Aorta (tissue), 5 donors: ENCODE results near the gene SERINC3. TPM values are rescaled to one million over a fixed set of nuclear protein-coding genes. Genes with fewer than 3 reads are reported as not detected.
"Not testable (repeated sequence)": the region's sequence is repeated elsewhere in the genome, so short reads cannot be mapped to it uniquely, and the experiment has no call there.

ENCODE experiments used
- ATAC-seq: fragments of 200-7000 bp; cut with Tn5 transposase; one replicate; pipeline ENCODE4 v1.9.1; 2022; ENCODE audit warnings: moderate library complexity; ENCODE audit not compliant: low FRiP score
- DNase-seq, 2 donors: peaks; one replicate each; pipeline ENCODE4 v3.0.0-alpha.2; 2020
- H3K27ac ChIP-seq, 2 donors: one replicate each; pipeline ENCODE4 v1.5.1; 2013; ENCODE audit warnings: low read length in 2 of 2, mild to moderate bottlenecking in 2 of 2, moderate library complexity in 2 of 2, control low read depth in 1 of 2, inconsistent platforms in 1 of 2, low read depth in 1 of 2
- H3K27me3 ChIP-seq, 2 donors: one replicate each; pipeline ENCODE4 v1.6.1; 2013; ENCODE audit warnings: control low read depth in 1 of 2, low read length in 1 of 2, mild to moderate bottlenecking in 1 of 2, moderate library complexity in 1 of 2; ENCODE audit not compliant: insufficient read depth in 2 of 2, control insufficient read depth in 1 of 2
- H3K36me3 ChIP-seq, 2 donors: one replicate each; pipeline ENCODE4 v1.6.1; 2013; ENCODE audit warnings: control low read depth in 1 of 2, low read length in 1 of 2, mild to moderate bottlenecking in 1 of 2; ENCODE audit not compliant: insufficient read depth in 2 of 2, control insufficient read depth in 1 of 2
- H3K4me1 ChIP-seq, 2 donors: one replicate each; pipeline ENCODE4 v1.6.1; 2013; ENCODE audit warnings: low read length in 2 of 2, control low read depth in 1 of 2, mild to moderate bottlenecking in 1 of 2, moderate library complexity in 1 of 2; ENCODE audit not compliant: insufficient read depth in 2 of 2, control insufficient read depth in 1 of 2
- H3K4me3 ChIP-seq, 2 donors: one replicate each; pipeline ENCODE4 v1.5.1; 2013; ENCODE audit warnings: low read length in 2 of 2, control low read depth in 1 of 2, mild to moderate bottlenecking in 1 of 2
- H3K9me3 ChIP-seq: one replicate; pipeline ENCODE4 v1.6.1; 2013; ENCODE audit warnings: mild to moderate bottlenecking, low read length; ENCODE audit not compliant: control insufficient read depth
- WGBS, 2 donors: extraction: QIAGEN DNeasy Blood & Tissue Kit; methylation state at CpG; one replicate each; pipeline ENCODE4 v1.1.7; 2013; 5-methylcytosine and 5-hydroxymethylcytosine counted together
- intact Hi-C, 2 donors: fragments of 100-400 bp; cut with DNase I; formaldehyde crosslinking; loops; one replicate each; pipeline versions ENCODE4 v1.14.2 to v1.15.0; 2022
- long read RNA-seq, 2 donors: library from polyadenylated mRNA; unstranded; transcript quantifications; one replicate each; pipeline ENCODE4 v2.0.0, GENCODE V29; 2020 to 2021
- polyA plus RNA-seq, 2 donors: library from polyadenylated mRNA; stranded (reverse); fragments of 200-250 nt; gene quantifications; one replicate each; pipeline ENCODE4 v1.2.3, GENCODE V29; 2013
- total RNA-seq, 2 donors: library from RNA; stranded (reverse); fragmentation: NEBNext Ultra II Directional; extraction: Animal tissue kit (Norgen Biotek cat#: 25700); gene quantifications; one replicate each; pipeline ENCODE4 v1.2.1, GENCODE V29; 2021
- donor health status: healthy with polysubstance abuse.
- donor health status: Bipolar disorder and iron deficiency.
- donor health status: DM: no; HTN: no; CAD: no.
- donor health status: DM: no; HTN: no; CAD: no.
- donor health status: DM: yes; HTN: yes; CAD: no.

Gene SERINC3
- total RNA-seq = 100 to 1,000 TPM; 131 to 134 TPM
- polyA plus RNA-seq = 10 to 100 TPM; 47.1 to 77.7 TPM
- long read RNA-seq, donor 1, full-length matches to known transcripts = 577 of 658 reads
- long read RNA-seq, donor 1, partial matches to known transcripts = 37 of 658 reads
- long read RNA-seq, donor 1, other reads (novel, unspliced or antisense) = 44 of 658 reads
- long read RNA-seq, donor 2, full-length matches to known transcripts = 62 of 84 reads
- long read RNA-seq, donor 2, partial matches to known transcripts = 10 of 84 reads
- long read RNA-seq, donor 2, other reads (novel, unspliced or antisense) = 12 of 84 reads

GRCh38 chr20:44521484-44522481 lies at the start of gene SERINC3:
TSS of gene SERINC3 (minus strand) at chr20:44522070. CDS start at chr20:44521951, 119 bp downstream.
- H3K27me3 ChIP-seq = no peaks in the 10 kb centered on the region
- no peaks in the 10 kb centered on the region for H3K9me3 ChIP-seq
- WGBS, 2 donors = 0 to 1% methylated on average over 49 of the region's 49 CpGs
- DNase-seq (peak; percentile 97 to 99), ATAC-seq (peak; percentile 99)
- H3K27ac ChIP-seq = peak within 1 kb of the TSS; percentile 58 to 89
- intact Hi-C loops = loop anchor here (5.0 to 10.0 kb wide), 4 partner anchors 44 to 213 kb away; partner anchors contain the start of gene TTPAL (in 1 of the 2)
- H3K36me3 ChIP-seq = no peaks in the 10 kb centered on the region
- H3K4me1 ChIP-seq = peaks cover 0 to 3% of the 10 kb centered on the region in 2 donors
- peak within 1 kb of the TSS; percentile 73 to 80 for H3K4me3 ChIP-seq

GRCh38 chr20:44571362-44571988 lies 49.6 kb upstream of the SERINC3 start:
- intact Hi-C loops = loop anchor here in 1 of 2 donors (5.0 kb wide), 1 partner anchor 49 kb away; the partner anchor contains the start of gene SERINC3
- no peak for DNase-seq
- Histone ChIP-seq H3K4me1 (no peaks in the 10 kb centered on the region), H3K27me3 (no peaks in the 10 kb centered on the region), H3K27ac (no peak overlapping the region), H3K4me3 (no peak overlapping the region), H3K9me3 (no peaks in the 10 kb centered on the region), H3K36me3 (no peaks in the 10 kb centered on the region)
- ATAC-seq = no peak
- WGBS, 2 donors = 88 to 93% methylated on average over 6 of the region's 6 CpGs

- Histone ChIP-seq H3K36me3 (no peaks in the 10 kb centered on the region), H3K27ac (no peak overlapping the region), H3K9me3 (no peaks in the 10 kb centered on the region), H3K4me3 (no peak overlapping the region), H3K4me1 (no peaks in the 10 kb centered on the region), H3K27me3 (no peaks in the 10 kb centered on the region)
- intact Hi-C loops = loop anchor here in 1 of 2 donors (5.0 kb wide), 1 partner anchor 48 kb away; the partner anchor contains the start of gene SERINC3
- ATAC-seq (no peak), DNase-seq (no peak)
- 94% methylated on average over 1 of the region's 1 CpG for WGBS, 2 donors
Measured at GRCh38 chr20:44570367-44570766, 48.5 kb upstream of the SERINC3 start.

- DNase-seq (no peak), ATAC-seq (no peak)
- no peak overlapping the region for H3K4me3 ChIP-seq
- H3K9me3 ChIP-seq = no peaks in the 10 kb centered on the region
- no peaks in the 10 kb centered on the region for H3K36me3 ChIP-seq
- no peaks in the 10 kb centered on the region for H3K27me3 ChIP-seq
- intact Hi-C loops = no loop called here
- no peak overlapping the region for H3K27ac ChIP-seq
- H3K4me1 ChIP-seq = no peaks in the 10 kb centered on the region
Measured at GRCh38 chr20:44566811-44567210, 44.9 kb upstream of the SERINC3 start.

- intact Hi-C loops = no loop called here
- H3K4me3 ChIP-seq = no peak overlapping the region
- H3K27ac ChIP-seq = no peak overlapping the region
- H3K4me1 ChIP-seq = no peaks in the 10 kb centered on the region
- no peak for ATAC-seq
- no peaks in the 10 kb centered on the region for H3K9me3 ChIP-seq
- no peaks in the 10 kb centered on the region for H3K27me3 ChIP-seq
- no peak for DNase-seq
- 97 to 98% methylated on average over 3 of the region's 3 CpGs for WGBS, 2 donors
- H3K36me3 ChIP-seq = no peaks in the 10 kb centered on the region
Measured at GRCh38 chr20:44566018-44566417, 44.1 kb upstream of the SERINC3 start.

- H3K27ac ChIP-seq = no peak overlapping the region
- DNase-seq = no peak
- H3K4me1 ChIP-seq = no peaks in the 10 kb centered on the region
- H3K9me3 ChIP-seq = no peaks in the 10 kb centered on the region
- no peaks in the 10 kb centered on the region for H3K27me3 ChIP-seq
- no peak overlapping the region for H3K4me3 ChIP-seq
- no peaks in the 10 kb centered on the region for H3K36me3 ChIP-seq
- intact Hi-C loops = no loop called here
- no peak for ATAC-seq
Measured at GRCh38 chr20:44561876-44562275, 40.0 kb upstream of the SERINC3 start.

- H3K4me1 ChIP-seq, H3K27ac ChIP-seq, ATAC-seq, H3K36me3 ChIP-seq, DNase-seq, H3K9me3 ChIP-seq, H3K4me3 ChIP-seq, H3K27me3 ChIP-seq, intact Hi-C loops: not testable (repeated sequence)
- WGBS, 2 donors = 90 to 95% methylated on average over 6 of the region's 6 CpGs
Measured at GRCh38 chr20:44560818-44561217, 38.9 kb upstream of the SERINC3 start.

GRCh38 chr20:44560229-44560628 lies 38.4 kb upstream of the SERINC3 start:
- Histone ChIP-seq H3K4me3 (no peak overlapping the region), H3K36me3 (no peaks in the 10 kb centered on the region), H3K9me3 (no peaks in the 10 kb centered on the region), H3K27me3 (no peaks in the 10 kb centered on the region), H3K27ac (no peak overlapping the region), H3K4me1 (no peaks in the 10 kb centered on the region)
- 94% methylated on average over 2 of the region's 2 CpGs for WGBS, 2 donors
- ATAC-seq (no peak), DNase-seq (no peak)
- intact Hi-C loops = no loop called here
